ENCODE measurements around the gene MYO1E. TPM values are rescaled to one million over a fixed set of nuclear protein-coding genes. Genes with fewer than 3 reads are reported as not detected.

The MYO1E gene
- total RNA-seq, 1 experiment from 2014 or later = 68.8 TPM

DNA sequence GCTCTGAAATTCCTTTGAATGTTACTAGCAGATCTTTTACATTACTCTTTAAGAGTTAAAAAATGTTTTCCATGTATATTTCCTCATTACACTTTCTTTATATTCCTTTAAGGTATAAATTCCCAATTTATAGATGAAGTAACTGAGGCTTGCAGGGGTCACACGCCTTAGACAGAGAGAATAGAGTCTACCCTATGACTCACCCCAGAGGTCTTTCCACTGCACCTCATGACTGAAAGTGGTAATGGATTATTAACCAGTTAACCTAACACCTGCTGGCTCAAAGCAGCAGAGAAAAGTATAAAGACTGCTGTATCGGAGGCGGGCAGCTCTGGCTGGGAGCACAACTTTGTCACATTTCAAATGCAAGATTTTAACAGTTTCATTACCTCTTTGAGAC is 128.3 kb downstream of the MYO1E start:
- no peak for DNase-seq
- CTCF ChIA-PET = no interaction called here
- Histone ChIP-seq H3F3A (ENCODE audit: low read length, unreplicated experiment) (no peaks in the 10 kb centered on the region), H2AFZ (ENCODE audit: low read length) (no peak overlapping the region), H3K4me1 (ENCODE audit: insufficient read depth, low read length) (0 out of 2 replicates have a peak, but pooled peaks cover 11% of the 10 kb centered on the region), H3K9me2 (replicated peaks; ENCODE audit: low read length) (no peaks in the 10 kb centered on the region), H3K79me2 (ENCODE audit: low read length) (0 out of 2 replicates have a peak, but pooled peaks cover 3% of the 10 kb centered on the region), H3K4me2 (ENCODE audit: low read length) (no peak overlapping the region), H3K27ac (ENCODE audit: low read length) (no peak overlapping the region), H3K9me3 (ENCODE audit: low read length) (no peaks in the 10 kb centered on the region), H3K27me3 (ENCODE audit: low read length) (no peaks in the 10 kb centered on the region), H3K36me3 (ENCODE audit: low read depth, low read length) (peaks cover 3% of the 10 kb centered on the region; the same call in 1 of the 2 replicates), H3K9ac (ENCODE audit: low read length) (no peak overlapping the region), H3K4me3 (ENCODE audit: low read length) (no peak overlapping the region), H4K20me1 (ENCODE audit: low read length) (no peaks in the 10 kb centered on the region)
- POLR2A ChIA-PET (ENCODE audit: unreplicated experiment) = no interaction called here
- no peak for ATAC-seq
- TF ChIP-seq EZH2 (IDR thresholded peaks at IDR 0.05; ENCODE audit: low read length, unreplicated experiment) (no peak), EZH2phosphoT487 (IDR thresholded peaks at IDR 0.05; ENCODE audit: borderline replicate concordance, low read length) (no peak)
- TF ChIP-seq, protein P1, sequence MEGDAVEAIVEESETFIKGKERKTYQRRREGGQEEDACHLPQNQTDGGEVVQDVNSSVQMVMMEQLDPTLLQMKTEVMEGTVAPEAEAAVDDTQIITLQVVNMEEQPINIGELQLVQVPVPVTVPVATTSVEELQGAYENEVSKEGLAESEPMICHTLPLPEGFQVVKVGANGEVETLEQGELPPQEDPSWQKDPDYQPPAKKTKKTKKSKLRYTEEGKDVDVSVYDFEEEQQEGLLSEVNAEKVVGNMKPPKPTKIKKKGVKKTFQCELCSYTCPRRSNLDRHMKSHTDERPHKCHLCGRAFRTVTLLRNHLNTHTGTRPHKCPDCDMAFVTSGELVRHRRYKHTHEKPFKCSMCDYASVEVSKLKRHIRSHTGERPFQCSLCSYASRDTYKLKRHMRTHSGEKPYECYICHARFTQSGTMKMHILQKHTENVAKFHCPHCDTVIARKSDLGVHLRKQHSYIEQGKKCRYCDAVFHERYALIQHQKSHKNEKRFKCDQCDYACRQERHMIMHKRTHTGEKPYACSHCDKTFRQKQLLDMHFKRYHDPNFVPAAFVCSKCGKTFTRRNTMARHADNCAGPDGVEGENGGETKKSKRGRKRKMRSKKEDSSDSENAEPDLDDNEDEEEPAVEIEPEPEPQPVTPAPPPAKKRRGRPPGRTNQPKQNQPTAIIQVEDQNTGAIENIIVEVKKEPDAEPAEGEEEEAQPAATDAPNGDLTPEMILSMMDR (conservative IDR thresholded peaks at IDR 0.05; ENCODE audit: low read depth, low read length) = no peak
- BruUV-seq (replicated peaks) = no TSS peak
- intact Hi-C loops (cut with micrococcal nuclease) = loop anchor here (10.0 kb wide), 2 partner anchors 70 to 130 kb away; partner anchors contain the start of gene MYO1E

- no peaks in the 10 kb centered on the region for H4K20me1 ChIP-seq (ENCODE audit: low read length)
- no peak overlapping the region for H2AFZ ChIP-seq (ENCODE audit: low read length)
- H3K9ac ChIP-seq (ENCODE audit: low read length) = no peak overlapping the region
- no peak overlapping the region for H3K4me2 ChIP-seq (ENCODE audit: low read length)
- H3K4me3 ChIP-seq (ENCODE audit: low read length) = no peak overlapping the region
- no TSS peak for BruUV-seq (replicated peaks)
- ATAC-seq (no peak; the same call in 1 of the 2 replicates), DNase-seq (no peak)
- H3K36me3 ChIP-seq (ENCODE audit: low read depth, low read length) = peaks cover 3% of the 10 kb centered on the region; the same call in 1 of the 2 replicates
- no peaks in the 10 kb centered on the region for H3K9me3 ChIP-seq (ENCODE audit: low read length)
- no peak for TF ChIP-seq EZH2 (IDR thresholded peaks at IDR 0.05; ENCODE audit: low read length, unreplicated experiment)
- TF ChIP-seq, protein P1 (conservative IDR thresholded peaks at IDR 0.05; ENCODE audit: low read depth, low read length) = no peak
- TF ChIP-seq EZH2phosphoT487 (IDR thresholded peaks at IDR 0.05; ENCODE audit: borderline replicate concordance, low read length) = no peak
- POLR2A ChIA-PET (ENCODE audit: unreplicated experiment) = no interaction called here
- intact Hi-C loops (cut with micrococcal nuclease) = loop anchor here (10.0 kb wide), 2 partner anchors 69 to 131 kb away; partner anchors contain the start of gene MYO1E
- H3K9me2 ChIP-seq (replicated peaks; ENCODE audit: low read length) = no peaks in the 10 kb centered on the region
- H3K4me1 ChIP-seq (ENCODE audit: insufficient read depth, low read length) = 0 out of 2 replicates have a peak, but pooled peaks cover 11% of the 10 kb centered on the region
- CTCF ChIA-PET = no interaction called here
- no peaks in the 10 kb centered on the region for H3F3A ChIP-seq (ENCODE audit: low read length, unreplicated experiment)
- H3K27me3 ChIP-seq (ENCODE audit: low read length) = no peaks in the 10 kb centered on the region
- 0 out of 2 replicates have a peak, but pooled peaks cover 3% of the 10 kb centered on the region for H3K79me2 ChIP-seq (ENCODE audit: low read length)
- no peak overlapping the region for H3K27ac ChIP-seq (ENCODE audit: low read length)
Measured at GRCh38 chr15:59243622-59244021, 129.0 kb downstream of the MYO1E start.

DNA sequence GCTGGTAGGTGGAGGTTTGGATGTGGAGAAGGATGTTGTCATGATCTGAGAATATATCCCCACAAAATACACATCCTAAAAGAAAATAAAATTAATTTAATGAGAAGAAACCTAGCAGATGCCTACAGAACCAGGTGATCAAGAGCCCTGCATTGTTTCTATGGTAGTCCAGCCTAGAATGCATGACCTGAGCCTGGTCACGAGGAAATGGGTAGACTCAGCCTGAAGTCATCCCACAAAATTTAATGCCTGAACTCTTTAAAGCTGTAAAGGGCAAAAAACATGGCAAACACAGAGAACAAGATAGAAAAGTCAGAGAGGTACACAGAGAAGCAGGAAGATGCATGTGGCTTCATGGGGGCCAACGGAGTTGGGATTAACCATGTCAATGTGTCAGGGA is 130.0 kb downstream of the MYO1E start:
- Histone ChIP-seq H4K20me1 (ENCODE audit: low read length) (no peaks in the 10 kb centered on the region), H3K9me2 (replicated peaks; ENCODE audit: low read length) (no peaks in the 10 kb centered on the region), H3K4me3 (ENCODE audit: low read length) (no peak overlapping the region), H3K27ac (ENCODE audit: low read length) (no peak overlapping the region), H3K9ac (ENCODE audit: low read length) (no peak overlapping the region), H3K27me3 (ENCODE audit: low read length) (no peaks in the 10 kb centered on the region), H3K4me2 (ENCODE audit: low read length) (no peak overlapping the region), H3F3A (ENCODE audit: low read length, unreplicated experiment) (no peaks in the 10 kb centered on the region), H3K9me3 (ENCODE audit: low read length) (no peaks in the 10 kb centered on the region), H2AFZ (ENCODE audit: low read length) (no peak overlapping the region), H3K36me3 (ENCODE audit: low read depth, low read length) (peaks cover 3% of the 10 kb centered on the region; the same call in 1 of the 2 replicates), H3K4me1 (ENCODE audit: insufficient read depth, low read length) (0 out of 2 replicates have a peak, but pooled peaks cover 10% of the 10 kb centered on the region), H3K79me2 (ENCODE audit: low read length) (0 out of 2 replicates have a peak, but pooled peaks cover 5% of the 10 kb centered on the region)
- ATAC-seq = peak; percentile 45; the same call in 1 of the 2 replicates
- POLR2A ChIA-PET (ENCODE audit: unreplicated experiment) = no interaction called here
- intact Hi-C loops (cut with micrococcal nuclease) = loop anchor here (10.0 kb wide), 2 partner anchors 68 to 132 kb away; partner anchors contain the start of gene MYO1E
- BruUV-seq (replicated peaks) = no TSS peak
- DNase-seq = peak; percentile 27
- TF ChIP-seq EZH2phosphoT487 (IDR thresholded peaks at IDR 0.05; ENCODE audit: borderline replicate concordance, low read length) (no peak), EZH2 (IDR thresholded peaks at IDR 0.05; ENCODE audit: low read length, unreplicated experiment) (no peak)
- TF ChIP-seq, protein P1 (conservative IDR thresholded peaks at IDR 0.05; ENCODE audit: low read depth, low read length) = no peak
- CTCF ChIA-PET = no interaction called here
